IMR-90 (cell line): ENCODE data around the gene PSAP. TPM values are rescaled to one million over a fixed set of nuclear protein-coding genes. Genes with fewer than 3 reads are reported as not detected.

Source experiments
- ATAC-seq: fragments of 200-7000 bp; cut with Tn5 transposase; 2 replicates; pipeline ENCODE4 v1.9.1; 2020; ENCODE audit warnings: low read depth, mild to moderate bottlenecking, moderate library complexity
- BruUV-seq: library from RNA; stranded (reverse); fragments of 400-500 nt; replicated peaks from 2 replicates; lab custom pipeline; 2021; lab: Mats Ljungman, UMichigan
- CTCF ChIA-PET: fragments of 300-600 bp; formaldehyde crosslinking; extraction: SDS; loops from one replicate; lab custom pipeline; 2021; ENCODE audit warnings: antibody characterized with exemption; lab: Yijun Ruan, JAX
- POLR2A ChIA-PET: fragments of 300-600 bp; sonication (Branson Sonifier 250); formaldehyde crosslinking; loops from one replicate; lab custom pipeline; 2022; ENCODE audit warnings: antibody characterized with exemption; ENCODE audit not compliant: unreplicated experiment; lab: Charles Lee
- DNase-seq: peaks from one replicate; pipeline ENCODE4 v3.0.0; 2013
- H2AFZ ChIP-seq: replicated peaks from 2 replicates; pipeline ENCODE3; 2013; ENCODE audit warnings: low read length, mild to moderate bottlenecking; ENCODE audit not compliant: poor library complexity
- H2AK5ac ChIP-seq: 2 replicates; pipeline ENCODE4 v1.6.1; 2013; ENCODE audit warnings: low read depth, low read length, inconsistent platforms
- H2AK9ac ChIP-seq: replicated peaks from 2 replicates; pipeline ENCODE3; 2013; ENCODE audit warnings: mild to moderate bottlenecking, low read depth, low read length, moderate library complexity; ENCODE audit not compliant: poor library complexity
- H2BK120ac ChIP-seq: 2 replicates; pipeline ENCODE4 v1.6.1; 2013; ENCODE audit warnings: low read depth, low read length, inconsistent platforms
- H2BK15ac ChIP-seq: 3 replicates; pipeline ENCODE4 v1.6.1; 2013; ENCODE audit warnings: low read depth, low read length, inconsistent platforms
- H2BK20ac ChIP-seq: 2 replicates; pipeline ENCODE4 v1.6.1; 2013; ENCODE audit warnings: low read depth, mild to moderate bottlenecking, inconsistent platforms, low read length, moderate library complexity
- H2BK5ac ChIP-seq: 2 replicates; pipeline ENCODE4 v1.6.1; 2013; ENCODE audit warnings: mild to moderate bottlenecking, low read depth, low read length, inconsistent platforms; ENCODE audit not compliant: poor library complexity, severe bottlenecking
- H3K14ac ChIP-seq: replicated peaks from 2 replicates; pipeline ENCODE4 v1.6.1; 2013; ENCODE audit warnings: low read depth, low read length, inconsistent platforms
- H3K18ac ChIP-seq: 2 replicates; pipeline ENCODE4 v1.6.1; 2013; ENCODE audit warnings: low read depth, low read length, control low read depth
- H3K23ac ChIP-seq: 2 replicates; pipeline ENCODE4 v1.6.1; 2013; ENCODE audit warnings: low read depth, low read length, inconsistent platforms
- H3K27ac ChIP-seq: 2 replicates; pipeline ENCODE4 v1.5.1; 2013; ENCODE audit warnings: mild to moderate bottlenecking, control low read depth, low read length; ENCODE audit not compliant: insufficient read depth
- H3K27me3 ChIP-seq: 2 replicates; pipeline ENCODE4 v1.6.1; 2013; ENCODE audit warnings: low read length; ENCODE audit not compliant: control insufficient read depth, insufficient read depth
- H3K36me3 ChIP-seq: 2 replicates; pipeline ENCODE4 v1.6.1; 2013; ENCODE audit warnings: low read length, mixed read lengths; ENCODE audit not compliant: control insufficient read depth, insufficient read depth
- H3K4ac ChIP-seq: 2 replicates; pipeline ENCODE4 v1.6.1; 2013; ENCODE audit warnings: low read depth, low read length, inconsistent platforms
- H3K4me1 ChIP-seq: 2 replicates; pipeline ENCODE4 v1.6.1; 2013; ENCODE audit warnings: low read length, mixed read lengths; ENCODE audit not compliant: control insufficient read depth, insufficient read depth
- H3K4me2 ChIP-seq: 2 replicates; pipeline ENCODE4 v1.6.1; 2013; ENCODE audit warnings: low read depth, mild to moderate bottlenecking, control low read depth, low read length, moderate library complexity
- H3K4me3 ChIP-seq: 2 replicates; pipeline ENCODE4 v1.5.1; 2013; ENCODE audit warnings: low read depth, mild to moderate bottlenecking, control low read depth, low read length, moderate library complexity; ENCODE audit not compliant: insufficient read depth
- H3K56ac ChIP-seq: 2 replicates; pipeline ENCODE4 v1.6.1; 2013; ENCODE audit warnings: low read length, inconsistent platforms; ENCODE audit not compliant: insufficient read depth; ENCODE audit errors: extremely low read depth
- H3K79me1 ChIP-seq, 2 experiments: 2 replicates each; pipeline ENCODE4 v1.6.1; 2013; ENCODE audit warnings: low read length in 2 of 2, inconsistent platforms in 1 of 2, low read depth in 1 of 2
- H3K9ac ChIP-seq: 2 replicates; pipeline ENCODE4 v1.6.1; 2013; ENCODE audit warnings: low read depth, low read length, control low read depth
- H3K9me1 ChIP-seq: 2 replicates; pipeline ENCODE4 v1.6.1; 2013; ENCODE audit warnings: low read length, inconsistent platforms; ENCODE audit not compliant: insufficient read depth
- H3K9me3 ChIP-seq: 2 replicates; pipeline ENCODE4 v1.6.1; 2013; ENCODE audit warnings: low read length; ENCODE audit not compliant: control insufficient read depth, insufficient read depth
- H4K20me1 ChIP-seq: 2 replicates; pipeline ENCODE4 v1.6.1; 2013; ENCODE audit warnings: low read length, inconsistent platforms; ENCODE audit not compliant: insufficient read depth
- H4K5ac ChIP-seq: 2 replicates; pipeline ENCODE4 v1.6.1; 2013; ENCODE audit warnings: mild to moderate bottlenecking, low read depth, low read length, control low read depth
- H4K8ac ChIP-seq, 2 experiments: 2 replicates each; pipeline ENCODE4 v1.6.1; 2013; ENCODE audit warnings: low read depth in 2 of 2, low read length in 2 of 2, control low read depth in 1 of 2, inconsistent platforms in 1 of 2
- H4K91ac ChIP-seq: 2 replicates; pipeline ENCODE4 v1.6.1; 2013; ENCODE audit warnings: low read depth, low read length, inconsistent platforms; ENCODE audit not compliant: insufficient read depth
- BHLHE40 ChIP-seq: fragments of 150-350 bp; IDR thresholded peaks from 2 replicates; pipeline ENCODE4 v1.6.1; 2016; ENCODE audit warnings: mild to moderate bottlenecking, low read depth, low read length
- CEBPB ChIP-seq: IDR thresholded peaks from 2 replicates; pipeline ENCODE4 v1.6.1; 2012; ENCODE audit warnings: low read depth, low read length, improper control_type of control experiment
- CHD1 ChIP-seq: IDR thresholded peaks from 2 replicates; pipeline ENCODE4 v1.6.1; 2012; ENCODE audit warnings: low read depth, low read length, improper control_type of control experiment
- CTCF ChIP-seq: conservative IDR thresholded peaks from 2 replicates; pipeline ENCODE4 v1.5.1; 2012; ENCODE audit warnings: mild to moderate bottlenecking, low read depth, low read length, improper control_type of control experiment
- ELK1 ChIP-seq: fragments of 150-350 bp; IDR thresholded peaks from 2 replicates; pipeline ENCODE4 v1.6.1; 2016; ENCODE audit warnings: low read depth, mild to moderate bottlenecking, low read length, moderate library complexity, borderline replicate concordance
- FOS ChIP-seq: fragments of 150-350 bp; IDR thresholded peaks from 2 replicates; pipeline ENCODE4 v1.6.1; 2016; ENCODE audit warnings: low read depth, low read length
- MAFK ChIP-seq: IDR thresholded peaks from 2 replicates; pipeline ENCODE4 v1.6.1; 2012; ENCODE audit warnings: low read depth, low read length, improper control_type of control experiment
- MAZ ChIP-seq: IDR thresholded peaks from 2 replicates; pipeline ENCODE4 v1.6.1; 2012; ENCODE audit warnings: low read depth, mild to moderate bottlenecking, low read length, improper control_type of control experiment, moderate library complexity, borderline replicate concordance
- MXI1 ChIP-seq: IDR thresholded peaks from 2 replicates; pipeline ENCODE4 v1.6.1; 2012; ENCODE audit warnings: low read depth, mild to moderate bottlenecking, low read length, moderate library complexity, borderline replicate concordance
- POLR2A ChIP-seq: IDR thresholded peaks from 2 replicates; pipeline ENCODE4 v1.6.1; 2012; ENCODE audit warnings: mild to moderate bottlenecking, low read depth, low read length
- RCOR1 ChIP-seq: IDR thresholded peaks from 2 replicates; pipeline ENCODE4 v1.6.1; 2012; ENCODE audit warnings: mild to moderate bottlenecking, low read length, improper control_type of control experiment; ENCODE audit not compliant: insufficient replicate concordance
- RFX5 ChIP-seq: IDR thresholded peaks from 2 replicates; pipeline ENCODE4 v1.8.0; 2012; ENCODE audit warnings: low read depth, mild to moderate bottlenecking, low read length, moderate library complexity
- WGBS, 2 experiments: methylation state at CpG; one replicate each; pipeline versions ENCODE4 v1.1.5 to v1.1.7; 2013; ENCODE audit warnings: missing lambda C conversion rate in 2 of 2; ENCODE audit not compliant: insufficient read length in 1 of 2; ENCODE audit errors: extremely low coverage in 2 of 2; 5-methylcytosine and 5-hydroxymethylcytosine counted together
- dilution Hi-C: fragments of 300-500 bp; cut with HindIII; formaldehyde crosslinking; loops from one replicate; pipeline ENCODE4 v1.14.3; 2018; ENCODE audit warnings: low sequenced_read_pairs; ENCODE audit not compliant: unreplicated experiment
- in situ Hi-C: fragments of 300-500 bp; cut with MboI; formaldehyde crosslinking; loops from 3 replicates; pipeline ENCODE4 v1.14.3; 2019; ENCODE audit warnings: low sequenced_read_pairs, inconsistent platforms, mixed read lengths
- intact Hi-C: fragments of 100-400 bp; cut with micrococcal nuclease; formaldehyde crosslinking; loops from 2 replicates; pipeline ENCODE4 v1.10.0; 2022
- polyA plus RNA-seq, 3 experiments: library from polyadenylated mRNA; depleted of rRNA; stranded (reverse); fragments of >200 nt; gene quantifications; 2 replicates each; pipeline ENCODE4 v1.2.3, GENCODE V29; 2012; ENCODE audit warnings: low replicate concordance in 1 of 3
- total RNA-seq: library from RNA; depleted of rRNA; stranded (reverse); fragments of >200 nt; gene quantifications from 2 replicates; pipeline ENCODE4 v1.2.3, GENCODE V29; 2012
- TF ChIP-seq, protein P1 (sequence below): fragments of 150-350 bp; IDR thresholded peaks from 2 replicates; pipeline ENCODE4 v1.6.1; 2017; ENCODE audit warnings: mild to moderate bottlenecking, antibody characterized with exemption, low read length, low read depth

The PSAP gene
- total and polyA plus RNA-seq, 2 of the 4 experiments (the other 2 are of a cell fraction), result 216 to 876 TPM

GRCh38 chr10:71893258-71893815 is 42.3 kb upstream of the PSAP start:
- H2BK20ac ChIP-seq, result no peak overlapping the region
- CTCF ChIA-PET, result no interaction called here
- no TSS peak for BruUV-seq
- H3K4me3 ChIP-seq, result no peak overlapping the region
- no peaks in the 10 kb centered on the region for H3K36me3 ChIP-seq
- H4K5ac ChIP-seq, result no peak overlapping the region
- no peak overlapping the region for H2AFZ ChIP-seq
- H2BK5ac ChIP-seq, result no peak overlapping the region
- H3K79me1 ChIP-seq, result no peaks in the 10 kb centered on the region
- no peaks in the 10 kb centered on the region for H4K20me1 ChIP-seq
- H2BK120ac ChIP-seq, result no peak overlapping the region
- no peak overlapping the region for H4K8ac ChIP-seq
- POLR2A ChIA-PET, result no interaction called here
- 88% methylated on average over 1 of the region's 12 CpGs; no CpG with 5 or more reads in 1 of the 2 experiments for WGBS, 2 experiments
- H3K9me3 ChIP-seq, result no peaks in the 10 kb centered on the region
- ATAC-seq (no peak), DNase-seq (no peak)
- H3K56ac ChIP-seq, result no peak overlapping the region
- dilution Hi-C loops (no loop called here), in situ Hi-C loops (no loop called here), intact Hi-C loops (no loop called here)
- no peak overlapping the region for H2BK15ac ChIP-seq
- no peak overlapping the region for H2AK9ac ChIP-seq
- no peak overlapping the region for H4K91ac ChIP-seq
- TF ChIP-seq, protein P1, sequence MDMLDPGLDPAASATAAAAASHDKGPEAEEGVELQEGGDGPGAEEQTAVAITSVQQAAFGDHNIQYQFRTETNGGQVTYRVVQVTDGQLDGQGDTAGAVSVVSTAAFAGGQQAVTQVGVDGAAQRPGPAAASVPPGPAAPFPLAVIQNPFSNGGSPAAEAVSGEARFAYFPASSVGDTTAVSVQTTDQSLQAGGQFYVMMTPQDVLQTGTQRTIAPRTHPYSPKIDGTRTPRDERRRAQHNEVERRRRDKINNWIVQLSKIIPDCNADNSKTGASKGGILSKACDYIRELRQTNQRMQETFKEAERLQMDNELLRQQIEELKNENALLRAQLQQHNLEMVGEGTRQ, result no peak
- TF ChIP-seq MAZ (no peak), RFX5 (no peak), FOS (no peak), MXI1 (no peak), ELK1 (no peak), CHD1 (no peak), CTCF (no peak), RCOR1 (no peak), BHLHE40 (no peak), MAFK (no peak), CEBPB (no peak), POLR2A (no peak)
- no peak overlapping the region for H3K4me2 ChIP-seq
- no peak overlapping the region for H3K9ac ChIP-seq
- H2AK5ac ChIP-seq, result no peak overlapping the region
- 0 out of 2 replicates have a peak, but pooled peaks cover 2% of the 10 kb centered on the region for H3K27me3 ChIP-seq
- H3K9me1 ChIP-seq, result 0 out of 2 replicates have a peak, but pooled peaks cover 3% of the 10 kb centered on the region
- no peak overlapping the region for H3K18ac ChIP-seq
- no peak overlapping the region for H3K27ac ChIP-seq
- no peak overlapping the region for H3K23ac ChIP-seq
- H3K4me1 ChIP-seq, result peaks cover 4% of the 10 kb centered on the region; the same call in 1 of the 2 replicates
- no peak overlapping the region for H3K14ac ChIP-seq
- H3K4ac ChIP-seq, result no peak overlapping the region
